Neural progenitor cell (in vitro differentiated cells): ENCODE measurements around the gene NTN4. TPM values are rescaled to one million over a fixed set of nuclear protein-coding genes. Genes with fewer than 3 reads are reported as not detected.

Experiments
- DNase-seq: peaks from one replicate; pipeline ENCODE4 v3.0.0-alpha.2; 2016; ENCODE audit warnings: low spot score
- H2AFZ ChIP-seq: fragments of 200-600 bp; sonication (generic); replicated peaks from 2 replicates; pipeline ENCODE4 v1.6.1; 2016; ENCODE audit warnings: antibody characterized with exemption
- H3F3A ChIP-seq: fragments of 200-600 bp; sonication (generic); 2 replicates; pipeline ENCODE4 v1.6.1; 2016; ENCODE audit warnings: antibody characterized with exemption, low read depth
- H3K27ac ChIP-seq: fragments of 200-600 bp; sonication (generic); 2 replicates; pipeline ENCODE4 v1.5.1; 2016; ENCODE audit warnings: mild to moderate bottlenecking
- H3K27me3 ChIP-seq: fragments of 200-600 bp; sonication (generic); 2 replicates; pipeline ENCODE4 v1.6.1; 2016; ENCODE audit warnings: mild to moderate bottlenecking, moderate library complexity
- H3K36me3 ChIP-seq: fragments of 200-600 bp; sonication (generic); 2 replicates; pipeline ENCODE4 v1.5.1; 2016
- H3K4me1 ChIP-seq: fragments of 200-600 bp; sonication (generic); 2 replicates; pipeline ENCODE4 v1.6.1; 2016; ENCODE audit warnings: mixed run types
- H3K4me2 ChIP-seq: fragments of 200-600 bp; sonication (generic); 2 replicates; pipeline ENCODE4 v1.6.1; 2016
- H3K4me3 ChIP-seq: fragments of 200-600 bp; sonication (generic); 2 replicates; pipeline ENCODE4 v1.5.1; 2016
- H3K79me2 ChIP-seq: fragments of 200-600 bp; sonication (generic); 2 replicates; pipeline ENCODE4 v1.6.1; 2016; ENCODE audit warnings: low read depth
- H3K9ac ChIP-seq: fragments of 200-600 bp; sonication (generic); 2 replicates; pipeline ENCODE4 v1.6.1; 2016
- H3K9me3 ChIP-seq: fragments of 200-600 bp; sonication (generic); 2 replicates; pipeline ENCODE4 v1.5.1; 2016; ENCODE audit warnings: low read depth
- H4K20me1 ChIP-seq: fragments of 200-600 bp; sonication (generic); 2 replicates; pipeline ENCODE4 v1.6.1; 2016; ENCODE audit warnings: low read depth
- H3K27ac Mint-ChIP-seq: 3 replicates; pipeline ENCODE4 v1.8.0; 2021; ENCODE audit warnings: mixed read lengths
- H3K27me3 Mint-ChIP-seq: 2 replicates; pipeline ENCODE4 v1.8.0; 2022; ENCODE audit warnings: low read depth, mild to moderate bottlenecking, inconsistent platforms, moderate library complexity, mixed read lengths; ENCODE audit not compliant: insufficient read depth
- H3K36me3 Mint-ChIP-seq: 3 replicates; pipeline ENCODE4 v1.8.0; 2021; ENCODE audit warnings: mixed read lengths
- H3K4me1 Mint-ChIP-seq: 3 replicates; pipeline ENCODE4 v1.8.0; 2021; ENCODE audit warnings: mixed read lengths
- H3K4me3 Mint-ChIP-seq: 3 replicates; pipeline ENCODE4 v1.8.0; 2021; ENCODE audit warnings: mild to moderate bottlenecking, moderate library complexity, mixed read lengths
- H3K9me3 Mint-ChIP-seq: 3 replicates; pipeline ENCODE4 v1.8.0; 2020; ENCODE audit warnings: mixed read lengths
- CTCF ChIP-seq: fragments of 200-600 bp; sonication (generic); IDR thresholded peaks from 2 replicates; pipeline ENCODE4 v1.5.1; 2017; ENCODE audit warnings: antibody characterized with exemption, mild to moderate bottlenecking
- EZH2 ChIP-seq: fragments of 200-600 bp; sonication (generic); IDR thresholded peaks from 2 replicates; pipeline ENCODE4 v1.6.1; 2017; ENCODE audit warnings: antibody characterized with exemption, mild to moderate bottlenecking, moderate library complexity
- EZH2phosphoT487 ChIP-seq: fragments of 200-600 bp; sonication (generic); IDR thresholded peaks from 2 replicates; pipeline ENCODE4 v1.6.1; 2017; ENCODE audit warnings: antibody characterized with exemption
- total RNA-seq: library from RNA; depleted of rRNA; stranded (reverse); fragments of >200 nt; gene quantifications from 2 replicates; pipeline ENCODE4 v1.2.3, GENCODE V29; 2015; ENCODE audit warnings: low replicate concordance

Gene NTN4
- total RNA-seq, 1 donor from 2014 or later, result 2.3 TPM

DNA sequence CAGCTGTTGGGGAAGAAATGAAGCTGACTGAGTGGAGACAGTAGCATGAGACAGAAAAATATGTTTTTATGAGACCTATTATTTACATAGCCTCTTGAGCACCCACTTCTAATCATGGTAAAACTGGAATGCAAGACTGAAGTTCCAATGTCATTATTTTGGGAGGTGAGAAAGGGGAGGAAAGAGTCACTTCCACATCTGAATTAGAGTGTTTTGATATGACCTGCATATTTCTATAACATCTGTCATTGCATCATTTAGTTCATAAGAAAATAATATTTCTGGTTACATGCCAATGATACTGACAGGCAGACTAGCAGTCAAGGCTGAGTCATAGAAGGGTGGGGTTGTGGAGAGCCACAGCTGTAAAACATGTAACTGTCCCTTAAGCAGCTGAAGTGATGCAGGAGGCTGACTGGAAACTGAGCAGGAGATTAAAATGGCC lies 26.7 kb downstream of the NTN4 start:
- H3K79me2 ChIP-seq, result no peaks in the 10 kb centered on the region
- H3K4me2 ChIP-seq, result no peak overlapping the region
- no peak for DNase-seq
- H3K27me3 ChIP-seq, result no peaks in the 10 kb centered on the region
- Mint-ChIP-seq H3K9me3 (peaks cover 8% of the 10 kb centered on the region), H3K36me3 (no peaks in the 10 kb centered on the region), H3K4me3 (no peak overlapping the region), H3K27ac (no peak overlapping the region), H3K4me1 (peaks cover 6% of the 10 kb centered on the region), H3K27me3 (no peaks in the 10 kb centered on the region)
- no peak overlapping the region for H3K27ac ChIP-seq
- no peak overlapping the region for H3K4me3 ChIP-seq
- H3K36me3 ChIP-seq, result no peaks in the 10 kb centered on the region
- TF ChIP-seq EZH2 (no peak), CTCF (no peak), EZH2phosphoT487 (no peak)
- no peaks in the 10 kb centered on the region for H3F3A ChIP-seq
- H3K4me1 ChIP-seq, result peaks cover 19% of the 10 kb centered on the region
- no peak overlapping the region for H2AFZ ChIP-seq
- no peaks in the 10 kb centered on the region for H3K9me3 ChIP-seq
- H3K9ac ChIP-seq, result no peak overlapping the region
- no peaks in the 10 kb centered on the region for H4K20me1 ChIP-seq

DNA sequence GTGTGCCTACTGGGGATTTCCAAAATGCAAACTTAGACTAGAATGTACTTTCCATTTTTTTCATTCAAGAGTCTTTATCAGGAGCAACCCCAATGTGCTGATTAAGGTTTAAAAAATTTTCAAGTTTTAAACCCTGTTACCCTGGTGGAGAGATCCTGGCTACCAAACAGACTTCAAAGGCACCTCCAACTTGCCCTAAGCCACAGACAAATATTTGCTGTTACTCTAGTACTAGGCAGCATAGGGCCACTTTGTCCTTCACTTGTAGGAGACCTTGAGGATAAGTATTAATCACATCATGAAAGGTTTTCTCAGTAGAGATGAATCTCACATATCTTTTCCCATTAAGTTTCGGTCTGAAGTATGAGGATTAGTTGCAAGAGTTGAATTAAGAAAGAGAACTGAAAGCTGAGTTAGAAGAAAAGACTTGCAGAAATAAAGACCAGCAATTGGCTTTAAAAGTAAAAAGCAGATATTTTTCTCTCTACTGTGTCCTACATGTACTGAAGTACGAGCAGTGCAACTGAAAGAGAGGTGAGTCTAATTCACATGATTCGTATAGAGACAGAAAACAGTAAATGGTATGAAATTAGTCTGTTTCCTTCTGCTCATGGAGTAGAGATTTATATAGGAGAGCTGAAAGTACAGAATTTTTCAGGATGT lies 28.3 kb downstream of the NTN4 start:
- H3K9ac ChIP-seq, result no peak overlapping the region
- H3K27me3 Mint-ChIP-seq, result no peaks in the 10 kb centered on the region
- no peak overlapping the region for H3K4me3 ChIP-seq
- no peaks in the 10 kb centered on the region for H3K36me3 ChIP-seq
- H3K4me1 Mint-ChIP-seq, result no peaks in the 10 kb centered on the region
- no peak overlapping the region for H3K27ac Mint-ChIP-seq
- H3F3A ChIP-seq, result no peaks in the 10 kb centered on the region
- peaks cover 12% of the 10 kb centered on the region for H3K4me1 ChIP-seq
- H3K27me3 ChIP-seq, result no peaks in the 10 kb centered on the region
- H2AFZ ChIP-seq, result no peak overlapping the region
- H3K4me3 Mint-ChIP-seq, result no peak overlapping the region
- peaks cover 8% of the 10 kb centered on the region for H3K9me3 Mint-ChIP-seq
- no peak for TF ChIP-seq EZH2phosphoT487
- TF ChIP-seq EZH2, result no peak
- TF ChIP-seq CTCF, result no peak
- H3K79me2 ChIP-seq, result no peaks in the 10 kb centered on the region
- no peak for DNase-seq
- no peaks in the 10 kb centered on the region for H3K36me3 Mint-ChIP-seq
- H4K20me1 ChIP-seq, result no peaks in the 10 kb centered on the region
- no peaks in the 10 kb centered on the region for H3K9me3 ChIP-seq
- no peak overlapping the region for H3K4me2 ChIP-seq
- H3K27ac ChIP-seq, result no peak overlapping the region

DNA sequence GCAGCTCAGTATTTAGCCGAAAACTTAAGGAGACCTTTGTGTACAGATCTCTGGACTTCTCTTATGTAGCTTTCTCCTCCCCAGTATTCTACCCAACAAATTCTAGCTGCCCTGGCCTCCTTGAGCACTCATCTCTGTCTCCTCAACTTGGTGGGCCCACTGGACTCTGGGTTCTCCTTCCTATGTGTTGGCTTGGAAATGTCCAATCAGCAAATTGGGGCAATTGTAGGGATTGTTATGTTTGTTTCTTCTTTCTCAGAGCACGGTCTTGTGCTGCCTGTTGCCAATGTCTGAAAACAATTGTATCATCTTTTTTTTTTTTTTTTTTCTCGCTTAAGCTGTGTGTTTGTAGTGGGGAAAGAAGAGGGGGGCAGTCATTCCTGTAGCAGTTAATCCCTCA lies 30.2 kb downstream of the NTN4 start:
- Histone ChIP-seq H2AFZ (no peak overlapping the region), H3K9ac (no peak overlapping the region), H4K20me1 (no peaks in the 10 kb centered on the region), H3K36me3 (no peaks in the 10 kb centered on the region), H3K4me1 (peaks cover 5% of the 10 kb centered on the region), H3K27me3 (no peaks in the 10 kb centered on the region), H3F3A (no peaks in the 10 kb centered on the region), H3K9me3 (no peaks in the 10 kb centered on the region), H3K79me2 (no peaks in the 10 kb centered on the region), H3K4me3 (no peak overlapping the region), H3K4me2 (no peak overlapping the region), H3K27ac (no peak overlapping the region)
- Mint-ChIP-seq H3K36me3 (no peaks in the 10 kb centered on the region), H3K9me3 (peaks cover 8% of the 10 kb centered on the region), H3K4me1 (no peaks in the 10 kb centered on the region), H3K4me3 (no peak overlapping the region), H3K27me3 (no peaks in the 10 kb centered on the region), H3K27ac (no peak overlapping the region)
- no peak for TF ChIP-seq CTCF
- no peak for TF ChIP-seq EZH2
- DNase-seq, result no peak
